Activated naive CD8-positive, alpha-beta T cell (primary cell): ENCODE measurements around the gene SLC25A48.

Experiments used
- H3K27ac Mint-ChIP-seq: one replicate; pipeline ENCODE4 v1.8.0; 2021; ENCODE audit warnings: mixed read lengths
- H3K27me3 Mint-ChIP-seq: one replicate; pipeline ENCODE4 v1.8.0; 2021; ENCODE audit warnings: mixed read lengths
- H3K36me3 Mint-ChIP-seq: one replicate; pipeline ENCODE4 v1.8.0; 2021; ENCODE audit warnings: mixed read lengths
- H3K4me1 Mint-ChIP-seq: one replicate; pipeline ENCODE4 v1.8.0; 2021; ENCODE audit warnings: low read depth, mixed read lengths
- H3K4me3 Mint-ChIP-seq: one replicate; pipeline ENCODE4 v1.8.0; 2021; ENCODE audit warnings: mild to moderate bottlenecking, mixed read lengths
- H3K9me3 Mint-ChIP-seq: one replicate; pipeline ENCODE4 v1.8.0; 2021; ENCODE audit warnings: low read depth, mixed read lengths

Gene SLC25A48

DNA sequence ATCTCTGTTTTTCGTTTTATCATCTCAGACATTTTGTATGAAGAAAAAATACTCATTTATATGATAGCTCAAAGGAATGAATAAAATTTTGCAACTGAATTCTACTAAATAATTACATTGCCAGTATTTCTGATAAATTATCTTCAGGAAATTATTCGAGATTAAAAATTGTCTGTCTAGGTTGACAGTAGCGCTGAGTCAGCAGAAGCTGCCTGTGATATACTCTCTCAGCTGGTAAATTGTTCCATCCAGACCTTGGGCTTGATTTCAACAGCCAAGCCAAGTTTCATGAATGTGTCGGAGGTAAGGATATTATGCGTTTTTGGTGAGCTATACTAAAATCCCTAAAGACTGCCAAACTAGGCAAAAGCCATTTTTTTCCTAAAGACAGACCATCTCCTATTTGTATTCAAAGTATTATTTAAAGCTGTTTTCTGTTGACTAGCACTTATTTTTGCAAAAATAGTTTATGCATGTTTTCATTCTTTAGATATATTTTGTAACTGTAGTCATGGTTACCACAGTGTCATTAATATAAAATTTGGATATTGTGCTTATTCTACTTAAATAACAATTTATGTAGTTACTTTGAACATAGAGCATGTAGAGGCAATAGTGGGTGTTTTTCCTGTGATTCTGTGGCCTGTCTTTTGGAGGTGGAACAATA is 102.9 kb downstream of the SLC25A48 start:
- no peak overlapping the region for H3K27ac Mint-ChIP-seq
- no peaks in the 10 kb centered on the region for H3K36me3 Mint-ChIP-seq
- H3K4me1 Mint-ChIP-seq: no peaks in the 10 kb centered on the region
- H3K9me3 Mint-ChIP-seq: peaks cover 3% of the 10 kb centered on the region
- no peak overlapping the region for H3K4me3 Mint-ChIP-seq
- H3K27me3 Mint-ChIP-seq: peaks cover 7% of the 10 kb centered on the region
